Heart right ventricle (tissue), 16 donors: Measurements from ENCODE around the gene CD81. TPM values are rescaled to one million over a fixed set of nuclear protein-coding genes. Genes with fewer than 3 reads are reported as not detected.
A peak's percentile ranks its signal among the peaks of the same experiment; 100 is the strongest.

Experiments used
- ATAC-seq, 8 donors: fragments of 200-7000 bp; cut with Tn5 transposase; one replicate each; pipeline ENCODE4 v1.9.1; 2020; ENCODE audit warnings: mild to moderate bottlenecking in 8 of 8, moderate library complexity in 8 of 8, moderate number of reproducible peaks in 1 of 8
- DNase-seq, 2 donors: peaks; one replicate each; pipeline ENCODE4 v3.0.0-alpha.2; 2020
- H3K27ac ChIP-seq, 10 donors: fragments of 200-600 bp; sonication (generic) in 2 of 10; one replicate each; pipeline versions ENCODE4 v1.5.0 to v1.8.0; 2020 to 2022; ENCODE audit warnings: mild to moderate bottlenecking in 3 of 10
- H3K27me3 ChIP-seq, 7 donors: fragments of 200-600 bp; one replicate each; pipeline ENCODE4 v1.8.0; 2021 to 2022; ENCODE audit warnings: mild to moderate bottlenecking in 2 of 7
- H3K36me3 ChIP-seq, 9 donors: fragments of 200-600 bp; sonication (generic) in 1 of 9; one replicate each; pipeline versions ENCODE4 v1.5.0 to v1.8.0; 2020 to 2022; ENCODE audit warnings: mild to moderate bottlenecking in 2 of 9
- H3K4me1 ChIP-seq, 9 donors: fragments of 200-600 bp; sonication (generic) in 1 of 9; one replicate each; pipeline versions ENCODE4 v1.5.0 to v1.8.0; 2020 to 2022; ENCODE audit warnings: mild to moderate bottlenecking in 4 of 9
- H3K4me3 ChIP-seq, 10 donors: fragments of 200-600 bp; sonication (generic) in 2 of 10; one replicate each; pipeline versions ENCODE4 v1.5.0 to v1.8.0; 2020 to 2022; ENCODE audit warnings: mild to moderate bottlenecking in 7 of 10, moderate library complexity in 2 of 10
- H3K9me3 ChIP-seq, 11 donors: fragments of 200-600 bp in 10 of 11; sonication (generic) in 2 of 11; one replicate each; pipeline versions ENCODE4 v1.5.0 to v1.8.0; 2013 to 2022; ENCODE audit warnings: mild to moderate bottlenecking in 2 of 11, control low read depth in 1 of 11, moderate library complexity in 1 of 11
- CTCF ChIP-seq, 9 donors: fragments of 200-600 bp; sonication (generic) in 2 of 9; IDR thresholded peaks; one replicate each; pipeline versions ENCODE4 v1.5.0 to v1.8.0; 2021 to 2022; ENCODE audit warnings: antibody characterized with exemption in 9 of 9, mild to moderate bottlenecking in 5 of 9, moderate library complexity in 1 of 9
- WGBS, 2 donors: extraction: QIAGEN DNeasy Blood & Tissue Kit; methylation state at CpG; one replicate each; pipeline ENCODE4 v1.1.7; 2013; ENCODE audit warnings: inconsistent platforms in 1 of 2; 5-methylcytosine and 5-hydroxymethylcytosine counted together
- intact Hi-C, 10 donors: fragments of 100-400 bp; cut with DNase I; formaldehyde crosslinking; loops; one replicate each; pipeline versions ENCODE4 v1.11.1 to v1.14.2; 2022
- long read RNA-seq, 3 donors: library from polyadenylated mRNA; unstranded; transcript quantifications; one replicate each; pipeline ENCODE4 v2.0.0, GENCODE V29; 2020 to 2021
- polyA plus RNA-seq, 2 donors: library from polyadenylated mRNA; stranded (reverse); fragments of 200-250 nt; gene quantifications; one replicate each; pipeline ENCODE4 v1.2.3, GENCODE V29; 2013
- total RNA-seq, 10 donors: library from RNA; stranded (reverse); fragmentation: NEBNext Ultra II Directional in 3 of 10; extraction: Animal tissue kit (Norgen Biotek cat#: 25700) in 3 of 10; gene quantifications; one replicate each; pipeline versions ENCODE4 v1.2.1 to v1.2.4, GENCODE V29; 2021 to 2023
- donor health status: Arrhythmogenic right ventricular cardiomyopathy.
- donor health status: ischemic (EF 13 %, LVEDD 7.1; RV severe dilation, severe dysfunction).
- donor health status: healthy with polysubstance abuse.
- donor health status: DM: no; HTN: yes; CAD: no.
- donor health status: DM: no; HTN: no; CAD: no.
- donor health status: ischemic (EF 25% LVEDD 6.9; RV normal size, moderate dysfunction).
- donor health status: ischemic (EF 25% LVEDD 5.7; RV mildly dilated, moderate dysfunction).
- donor health status: healthy.
- donor health status: DM: yes; HTN: yes; CAD: no.
- donor health status: Ischemic cardiomyopathy.
- donor health status: ischemic (EF 35%, LVEDD 5.7; RV mildly dilated, moderate dysfunction).
- donor health status: nonischemic (EF 11% LVEDD 7.7; RV severe dilation, severe dysfunction).
- donor health status: DM: yes; HTN: yes; CAD: no.
- donor health status: PGD.
- donor health status: ischemic (EF 29% LVEDD 5.4; RV normal size, mild dysfunction).
- donor health status: nonischemic (EF 23%, LVEDD 6.1; RV moderate dilation, normal function).

Gene CD81, protein sequence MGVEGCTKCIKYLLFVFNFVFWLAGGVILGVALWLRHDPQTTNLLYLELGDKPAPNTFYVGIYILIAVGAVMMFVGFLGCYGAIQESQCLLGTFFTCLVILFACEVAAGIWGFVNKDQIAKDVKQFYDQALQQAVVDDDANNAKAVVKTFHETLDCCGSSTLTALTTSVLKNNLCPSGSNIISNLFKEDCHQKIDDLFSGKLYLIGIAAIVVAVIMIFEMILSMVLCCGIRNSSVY
- total RNA-seq: 100 to 1,000 TPM; 461 to 959 (median 513) TPM
- polyA plus RNA-seq: 100 to 1,000 TPM; 346 to 588 TPM
- long read RNA-seq, donor 1, transcript CD81-201 (8 exons, 1,520 nt): major isoform, 246 of 326 reads
- long read RNA-seq, donor 1, transcript CD81-207 (6 exons, 890 nt): minor isoform, 8 of 326 reads
- long read RNA-seq, donor 1, partial matches to known transcripts: 64 of 326 reads
- long read RNA-seq, donor 1, other reads (novel, unspliced or antisense): 2 of 326 reads
- long read RNA-seq, donor 2, transcript CD81-204 (5 exons, 940 nt): minor isoform, 6 of 363 reads
- long read RNA-seq, donor 2, transcript CD81-201 (8 exons, 1,520 nt): major isoform, 292 of 363 reads
- long read RNA-seq, donor 2, transcript CD81-207 (6 exons, 890 nt): minor isoform, 6 of 363 reads
- long read RNA-seq, donor 2, partial matches to known transcripts: 8 of 363 reads
- long read RNA-seq, donor 2, other reads (novel, unspliced or antisense): 50 of 363 reads
- long read RNA-seq, donor 3, transcript CD81-201 (8 exons, 1,520 nt): major isoform, 34 of 63 reads
- long read RNA-seq, donor 3, partial matches to known transcripts: 4 of 63 reads
- long read RNA-seq, donor 3, other reads (novel, unspliced or antisense): 20 of 63 reads

- peak in 1 of 2 donors; percentile 68 for DNase-seq
- H3K4me3 ChIP-seq: peak within 1 kb of the TSS; percentile 92 to 100 (median 99)
- no peaks in the 10 kb centered on the region for H3K9me3 ChIP-seq
- peaks cover 0 to 6% (median 0%) of the 10 kb centered on the region in 9 donors for H3K36me3 ChIP-seq
- TF ChIP-seq CTCF (IDR thresholded peaks at IDR 0.05): peak in 1 of 9 donors; percentile 32
- no peaks in the 10 kb centered on the region for H3K27me3 ChIP-seq
- WGBS, 2 donors: 10 to 25% methylated on average over 13 to 55 of the region's 65 CpGs
- peak; percentile 19 to 71 (median 53) for ATAC-seq
- H3K4me1 ChIP-seq: peaks cover 33 to 74% (median 47%) of the 10 kb centered on the region in 9 donors
- intact Hi-C loops: loop anchor here in 5 of 10 donors (2.0 to 10.0 kb wide), 5 partner anchors 60 to 72 kb away; partner anchors contain the start of genes C11orf21 (in 1 of the 5) and TSPAN32 (in 1 of the 5)
- peak within 1 kb of the TSS; percentile 97 to 100 (median 99) for H3K27ac ChIP-seq
Measured at GRCh38 chr11:2376751-2377451, at the start of gene CD81. Gene CD81 (plus strand): TSS chr11:2377310. CDS start chr11:2377550, 240 bp downstream.

- Histone ChIP-seq H3K27ac (no peak overlapping the region), H3K9me3 (peaks cover 0 to 12% (median 0%) of the 10 kb centered on the region in 11 donors), H3K27me3 (no peaks in the 10 kb centered on the region), H3K4me3 (no peak overlapping the region), H3K36me3 (no peaks in the 10 kb centered on the region), H3K4me1 (peaks cover 0 to 20% (median 0%) of the 10 kb centered on the region in 9 donors)
- 90 to 96% methylated on average over 11 of the region's 11 CpGs for WGBS, 2 donors
- ATAC-seq (no peak), DNase-seq (no peak)
- TF ChIP-seq CTCF (IDR thresholded peaks at IDR 0.05): no peak
- intact Hi-C loops: loop anchor here in 2 of 10 donors (5.0 kb wide), 2 partner anchors 34 to 44 kb away; no protein-coding TSS in a partner anchor
Measured at GRCh38 chr11:2328021-2328420, 49.1 kb upstream of the CD81 start.

DNA sequence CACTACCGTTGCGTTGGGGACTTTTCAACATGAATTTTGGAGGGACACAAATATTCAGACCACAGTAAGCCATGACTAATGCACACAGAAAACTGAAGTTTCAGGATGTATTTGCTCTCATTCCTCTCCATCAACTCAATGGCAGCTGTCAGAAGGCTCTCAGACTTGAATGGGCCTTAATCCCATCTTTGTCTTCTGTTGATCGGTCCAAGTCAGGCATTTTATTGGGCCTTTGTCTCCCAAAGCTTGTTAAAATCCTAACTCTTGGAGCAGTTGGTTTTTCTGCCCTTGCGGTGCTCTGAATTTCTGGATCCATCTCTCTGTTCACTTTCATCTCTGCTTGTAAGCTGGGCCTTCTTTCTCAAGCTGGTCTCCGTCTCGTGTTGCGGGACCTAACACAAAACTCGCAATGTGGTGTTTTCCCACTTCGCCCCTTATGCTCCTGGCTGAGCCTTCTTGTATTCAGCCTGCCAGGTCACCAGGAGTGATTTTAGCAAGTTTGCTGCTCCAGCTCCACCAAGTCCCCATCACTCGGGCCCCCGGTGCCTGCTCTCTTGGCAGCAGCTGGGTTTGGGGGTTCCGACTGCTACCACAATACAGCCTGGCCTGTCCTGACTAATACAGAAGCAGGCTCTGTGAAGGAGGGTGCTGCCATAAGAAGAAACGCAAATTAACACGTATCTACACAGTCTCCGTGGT lies 48.3 kb upstream of the CD81 start:
- DNase-seq (no peak), ATAC-seq (no peak)
- H3K27me3 ChIP-seq: no peaks in the 10 kb centered on the region
- intact Hi-C loops: loop anchor here in 2 of 10 donors (5.0 kb wide), 2 partner anchors 33 to 43 kb away; no protein-coding TSS in a partner anchor
- H3K27ac ChIP-seq: no peak overlapping the region
- peaks cover 0 to 20% (median 0%) of the 10 kb centered on the region in 9 donors for H3K4me1 ChIP-seq
- WGBS, 2 donors: 96 to 97% methylated on average over 15 of the region's 15 CpGs
- no peaks in the 10 kb centered on the region for H3K36me3 ChIP-seq
- H3K4me3 ChIP-seq: no peak overlapping the region
- TF ChIP-seq CTCF (IDR thresholded peaks at IDR 0.05): no peak
- peaks cover 0 to 12% (median 0%) of the 10 kb centered on the region in 11 donors for H3K9me3 ChIP-seq
